Activated gamma-delta T cell (primary cell): Measurements from ENCODE around the gene PCDHGB3.
"Not testable (repeated sequence)": the region's sequence is repeated elsewhere in the genome, so short reads cannot be mapped to it uniquely, and the experiment has no call there.

ENCODE experiments used
- DNase-seq: peaks from one replicate; lab custom pipeline; 2025; lab: John Stamatoyannopoulos, UW

Gene PCDHGB3

GRCh38 chr5:141392429-141393198, 22.6 kb downstream of the PCDHGB3 start, which contains the start of gene PCDHGA8:
TSS of gene PCDHGA8 (plus strand) at chr5:141392633. CDS start at chr5:141392814, 181 bp downstream.
- DNase-seq: no peak

- DNase-seq: no peak
These were observed 23.2 kb downstream of the PCDHGB3 start for GRCh38 chr5:141393267-141393666.

- not testable (repeated sequence) for DNase-seq
These were observed 24.6 kb downstream of the PCDHGB3 start for GRCh38 chr5:141394401-141395187.

GRCh38 chr5:141397756-141398551, 27.9 kb downstream of the PCDHGB3 start, which contains the start of gene PCDHGB5:
TSS of gene PCDHGB5 (plus strand) at chr5:141397947. CDS start at chr5:141398128, 181 bp downstream.
- DNase-seq: not testable (repeated sequence)

- no peak for DNase-seq
These were observed 28.6 kb downstream of the PCDHGB3 start for GRCh38 chr5:141398608-141399007.

GRCh38 chr5:141399555-141400258, 29.7 kb downstream of the PCDHGB3 start:
- no peak for DNase-seq

GRCh38 chr5:141402553-141403243, 32.7 kb downstream of the PCDHGB3 start, which contains the start of gene PCDHGA9:
TSS of gene PCDHGA9 (plus strand) at chr5:141402778. CDS start at chr5:141402953, 175 bp downstream.
- DNase-seq: no peak

- no peak for DNase-seq
These were observed 33.3 kb downstream of the PCDHGB3 start for GRCh38 chr5:141403387-141403786.

GRCh38 chr5:141407790-141408505, 37.9 kb downstream of the PCDHGB3 start, which contains the start of gene PCDHGB6:
TSS of gene PCDHGB6 (plus strand) at chr5:141408021. CDS start at chr5:141408203, 182 bp downstream.
- DNase-seq: not testable (repeated sequence)

GRCh38 chr5:141409598-141410306, 39.7 kb downstream of the PCDHGB3 start:
- DNase-seq: no peak

- DNase-seq: no peak
These were observed 41.5 kb downstream of the PCDHGB3 start for GRCh38 chr5:141411575-141411974.

GRCh38 chr5:141412854-141413539, 43.0 kb downstream of the PCDHGB3 start, which contains the start of gene PCDHGA10:
TSS of gene PCDHGA10 (plus strand) at chr5:141412987. CDS start at chr5:141413176, 189 bp downstream.
- DNase-seq: no peak

- no peak for DNase-seq
These were observed 43.6 kb downstream of the PCDHGB3 start for GRCh38 chr5:141413540-141414069.

- not testable (repeated sequence) for DNase-seq
These were observed 44.7 kb downstream of the PCDHGB3 start for GRCh38 chr5:141414548-141415274.

GRCh38 chr5:141415275-141415618, 45.2 kb downstream of the PCDHGB3 start:
- DNase-seq: not testable (repeated sequence)

GRCh38 chr5:141417494-141418172, 47.6 kb downstream of the PCDHGB3 start, which contains the start of gene PCDHGB7:
TSS of gene PCDHGB7 (plus strand) at chr5:141417677. CDS start at chr5:141417860, 183 bp downstream.
- DNase-seq: peak; percentile 17
